HL-60/S4 treated with phorbol 12-myristate 13-acetate at 8.2 ng/mL for 4 days and 3 days (cell line): ENCODE measurements around the gene FOCAD.
"Not testable (repeated sequence)": the region's sequence is repeated elsewhere in the genome, so short reads cannot be mapped to it uniquely, and the experiment has no call there.

ENCODE experiments used
- in situ Hi-C: fragments of 300-500 bp; cut with MboI; formaldehyde crosslinking; loops from 2 replicates; pipeline ENCODE4 v1.15.0; 2022; ENCODE audit warnings: low sequenced_read_pairs

FOCAD gene

GRCh38 chr9:20945269-20945668, 261.2 kb downstream of the FOCAD start:
- in situ Hi-C loops = no loop called here

GRCh38 chr9:20945856-20946255, 261.8 kb downstream of the FOCAD start:
- in situ Hi-C loops = no loop called here

- in situ Hi-C loops = no loop called here
Measured at GRCh38 chr9:20948703-20949102, 264.6 kb downstream of the FOCAD start.

GRCh38 chr9:20950707-20951106, 266.6 kb downstream of the FOCAD start:
- in situ Hi-C loops = no loop called here

GRCh38 chr9:20962536-20963225, 278.6 kb downstream of the FOCAD start:
- in situ Hi-C loops = no loop called here

GRCh38 chr9:20972684-20973083, 288.6 kb downstream of the FOCAD start:
- in situ Hi-C loops = no loop called here

- in situ Hi-C loops = not testable (repeated sequence)
Measured at GRCh38 chr9:20973246-20973947, 289.3 kb downstream of the FOCAD start.

- in situ Hi-C loops = not testable (repeated sequence)
Measured at GRCh38 chr9:20974191-20974938, 290.3 kb downstream of the FOCAD start.

- in situ Hi-C loops = no loop called here
Measured at GRCh38 chr9:20978249-20978648, 294.2 kb downstream of the FOCAD start.

GRCh38 chr9:20980832-20981455, 296.9 kb downstream of the FOCAD start:
- in situ Hi-C loops = no loop called here

GRCh38 chr9:20981486-20981885, 297.4 kb downstream of the FOCAD start:
- in situ Hi-C loops = no loop called here

GRCh38 chr9:20984506-20984905, 300.4 kb downstream of the FOCAD start:
- in situ Hi-C loops = no loop called here

- in situ Hi-C loops = no loop called here
Measured at GRCh38 chr9:20985851-20986600, 302.0 kb downstream of the FOCAD start.

- in situ Hi-C loops = no loop called here
Measured at GRCh38 chr9:20987521-20987920, 303.5 kb downstream of the FOCAD start.

GRCh38 chr9:20988061-20988460, 304.0 kb downstream of the FOCAD start:
- in situ Hi-C loops = no loop called here

GRCh38 chr9:20988671-20989315, 304.7 kb downstream of the FOCAD start:
- in situ Hi-C loops = no loop called here

- in situ Hi-C loops = no loop called here
Measured at GRCh38 chr9:20989923-20990341, 305.9 kb downstream of the FOCAD start.

GRCh38 chr9:20990867-20991266, 306.8 kb downstream of the FOCAD start:
- in situ Hi-C loops = no loop called here

GRCh38 chr9:20994486-20994885, 310.4 kb downstream of the FOCAD start:
- in situ Hi-C loops = no loop called here

GRCh38 chr9:20995616-20996015, 311.6 kb downstream of the FOCAD start:
- in situ Hi-C loops = no loop called here
